IPS DF 4.7 (cell line): ENCODE results near the gene ZBTB8OS.

Experiments used
- DNase-seq: peaks from one replicate; pipeline ENCODE4 v3.0.0-alpha.2; 2013; ENCODE audit warnings: low spot score; ENCODE audit errors: extremely low read depth

The ZBTB8OS gene

GRCh38 chr1:32612189-32612881 lies 38.0 kb downstream of the ZBTB8OS start:
- no peak for DNase-seq

DNA sequence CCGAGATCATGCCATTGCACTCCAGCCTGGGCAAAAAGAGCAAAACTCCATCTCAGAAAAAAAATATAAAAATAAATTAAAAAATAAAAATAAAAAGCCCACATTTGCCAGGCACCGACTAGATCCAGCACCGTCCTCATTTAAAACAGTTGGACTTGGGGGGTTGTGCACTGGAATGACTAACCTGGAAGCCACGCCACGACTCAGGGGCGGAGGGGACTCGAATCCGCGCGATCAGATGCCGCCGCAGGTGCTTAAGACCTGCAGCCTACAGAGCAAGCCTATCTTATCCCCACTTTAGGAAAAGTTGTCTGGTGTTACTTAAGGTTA lies 38.5 kb downstream of the ZBTB8OS start:
- DNase-seq, result no peak

- DNase-seq, result no peak
Observed at GRCh38 chr1:32609180-32609579, 41.2 kb downstream of the ZBTB8OS start.

GRCh38 chr1:32606565-32607371 lies 43.6 kb downstream of the ZBTB8OS start:
- no peak for DNase-seq

DNA sequence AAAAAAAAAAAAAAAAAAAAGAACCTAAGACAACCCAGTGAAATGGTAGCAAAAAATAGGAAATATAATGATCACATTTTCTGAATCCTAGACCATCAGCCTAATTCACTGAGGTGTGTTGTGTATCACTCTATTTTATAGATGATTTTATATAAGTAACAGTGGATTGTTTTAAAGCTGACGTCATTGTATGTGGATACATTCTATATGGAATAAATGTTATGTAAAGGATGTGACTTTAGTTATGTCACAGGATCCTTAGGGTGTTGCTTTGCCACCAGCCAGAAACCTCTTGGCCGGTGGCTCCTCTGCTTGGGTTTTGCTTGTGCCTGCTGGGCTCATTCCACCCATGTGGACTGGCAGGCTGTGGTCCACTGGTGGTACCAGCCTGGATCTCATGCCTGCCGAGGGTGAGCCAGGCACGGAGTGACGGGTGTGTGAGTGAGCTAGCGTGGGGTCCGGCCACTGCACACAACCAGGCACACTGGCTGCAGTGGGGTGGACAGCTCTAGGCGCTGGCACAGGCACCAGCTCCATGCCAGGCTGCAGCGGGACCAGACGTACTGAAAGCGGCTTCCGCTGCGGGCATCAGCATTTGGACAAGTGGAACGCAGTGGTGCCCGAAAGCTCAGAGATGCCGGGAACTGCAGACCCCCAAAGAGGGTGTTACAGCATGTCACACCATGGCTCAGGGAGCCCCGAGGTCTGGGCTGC lies 44.5 kb downstream of the ZBTB8OS start:
- no peak for DNase-seq

DNA sequence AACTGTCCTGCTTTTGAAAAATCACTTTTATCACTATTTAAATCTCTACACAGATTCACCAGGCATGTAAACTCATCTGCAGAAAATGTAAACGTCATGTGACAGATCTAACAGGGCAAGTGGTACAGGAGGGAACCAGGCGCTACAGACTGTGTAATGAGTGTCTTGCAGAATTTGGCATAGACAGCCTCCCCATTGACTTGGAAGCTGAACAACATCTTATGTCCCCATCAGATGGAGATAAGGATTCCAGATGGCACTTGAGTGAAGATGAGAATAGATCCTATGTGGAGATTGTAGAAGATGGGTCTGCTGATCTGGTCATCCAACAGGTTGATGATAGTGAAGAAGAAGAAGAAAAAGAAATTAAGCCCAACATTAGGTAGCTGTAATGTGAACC lies 50.3 kb downstream of the ZBTB8OS start:
- no peak for DNase-seq

DNA sequence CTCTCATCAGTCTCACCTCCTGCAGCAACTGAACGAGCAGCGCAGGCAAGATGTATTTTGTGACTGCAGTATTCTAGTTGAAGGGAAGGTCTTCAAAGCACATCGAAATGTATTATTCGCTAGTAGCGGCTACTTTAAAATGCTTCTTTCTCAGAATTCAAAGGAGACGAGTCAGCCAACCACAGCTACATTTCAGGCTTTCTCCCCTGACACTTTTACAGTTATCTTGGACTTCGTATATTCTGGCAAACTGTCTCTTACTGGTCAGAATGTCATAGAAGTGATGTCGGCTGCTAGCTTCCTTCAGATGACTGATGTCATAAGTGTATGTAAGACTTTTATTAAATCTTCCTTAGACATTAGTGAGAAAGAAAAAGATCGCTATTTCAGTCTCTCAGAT lies 57.4 kb downstream of the ZBTB8OS start:
- DNase-seq, result no peak

DNA sequence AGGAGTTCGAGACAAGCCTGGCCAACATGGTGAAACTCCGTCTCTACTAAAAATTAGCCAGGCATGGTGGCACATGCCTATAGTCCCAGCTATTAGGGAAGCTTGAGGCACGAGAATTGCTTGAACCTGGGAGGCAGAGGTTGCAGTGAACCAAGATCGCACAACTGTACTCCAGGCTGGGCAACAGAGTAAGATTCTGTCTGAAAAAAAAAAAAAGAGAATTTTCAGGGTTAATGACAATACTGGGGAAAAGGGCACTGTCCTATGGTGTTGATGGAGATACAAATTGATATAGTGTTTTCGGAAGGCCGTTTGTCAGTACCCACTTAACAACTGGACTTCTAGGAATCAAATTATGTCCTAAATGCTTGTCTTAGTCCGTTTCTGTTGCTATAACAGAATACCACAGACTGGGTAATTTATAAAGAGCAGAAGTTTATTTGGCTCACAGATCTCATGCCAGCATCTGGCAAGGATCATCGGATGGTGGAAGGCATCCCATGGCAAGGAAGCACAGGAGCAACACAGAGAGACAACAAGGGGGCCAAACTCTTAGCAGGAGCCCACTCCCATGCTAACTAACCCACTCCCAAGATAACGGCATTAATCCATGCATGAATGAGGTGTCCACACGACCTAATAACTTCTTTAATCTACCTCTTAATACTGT lies 69.9 kb downstream of the ZBTB8OS start:
- DNase-seq, result no peak
